Chondrocyte (in vitro differentiated cells): ENCODE results near the gene CNR1. TPM values are rescaled to one million over a fixed set of nuclear protein-coding genes. Genes with fewer than 3 reads are reported as not detected.

Source experiments
- DNase-seq: peaks from one replicate; pipeline ENCODE4 v3.0.0; 2021; ENCODE audit warnings: mixed read lengths, low spot score
- H3K27ac Mint-ChIP-seq: one replicate; pipeline ENCODE4 v1.8.0; 2021; ENCODE audit warnings: mild to moderate bottlenecking, moderate library complexity, mixed read lengths; ENCODE audit not compliant: unreplicated experiment
- H3K27me3 Mint-ChIP-seq: 2 replicates; pipeline ENCODE4 v1.8.0; 2021; ENCODE audit warnings: low read depth, mixed read lengths
- H3K36me3 Mint-ChIP-seq: 2 replicates; pipeline ENCODE4 v1.8.0; 2021; ENCODE audit warnings: low read depth, mixed read lengths
- H3K4me1 Mint-ChIP-seq: 2 replicates; pipeline ENCODE4 v1.8.0; 2021; ENCODE audit warnings: low read depth, mild to moderate bottlenecking, mixed read lengths
- H3K4me3 Mint-ChIP-seq: one replicate; pipeline ENCODE4 v1.8.0; 2021; ENCODE audit warnings: mild to moderate bottlenecking, moderate library complexity, mixed read lengths; ENCODE audit not compliant: unreplicated experiment
- H3K9me3 Mint-ChIP-seq: 2 replicates; pipeline ENCODE4 v1.8.0; 2021; ENCODE audit warnings: low read depth, mixed read lengths
- CTCF ChIP-seq: fragments of 200-600 bp; sonication (generic); IDR thresholded peaks from 2 replicates; pipeline ENCODE4 v1.5.0; 2021; ENCODE audit warnings: antibody characterized with exemption, mild to moderate bottlenecking, moderate library complexity
- total RNA-seq: library from RNA; stranded (reverse); gene quantifications from 3 replicates; pipeline ENCODE4 v1.2.1, GENCODE V29; 2021

CNR1 gene
- total RNA-seq, 1 donor from 2014 or later, result not detected

- H3K4me3 Mint-ChIP-seq, result no peak overlapping the region
- peaks cover 10% of the 10 kb centered on the region for H3K27me3 Mint-ChIP-seq
- H3K4me1 Mint-ChIP-seq, result no peaks in the 10 kb centered on the region
- TF ChIP-seq CTCF, result no peak
- H3K36me3 Mint-ChIP-seq, result no peaks in the 10 kb centered on the region
- no peak for DNase-seq
- H3K9me3 Mint-ChIP-seq, result peaks cover 3% of the 10 kb centered on the region
- H3K27ac Mint-ChIP-seq, result no peak overlapping the region
Observed at GRCh38 chr6:88143421-88144157, 22.6 kb downstream of the CNR1 start.

GRCh38 chr6:88142297-88142668 is 23.9 kb downstream of the CNR1 start:
- Mint-ChIP-seq H3K27ac (no peak overlapping the region), H3K4me1 (no peaks in the 10 kb centered on the region), H3K36me3 (no peaks in the 10 kb centered on the region), H3K9me3 (peaks cover 3% of the 10 kb centered on the region), H3K27me3 (peaks cover 6% of the 10 kb centered on the region), H3K4me3 (no peak overlapping the region)
- DNase-seq, result no peak
- no peak for TF ChIP-seq CTCF

- Mint-ChIP-seq H3K9me3 (peaks cover 3% of the 10 kb centered on the region), H3K36me3 (no peaks in the 10 kb centered on the region), H3K4me1 (no peaks in the 10 kb centered on the region), H3K4me3 (no peak overlapping the region), H3K27ac (no peak overlapping the region), H3K27me3 (peaks cover 6% of the 10 kb centered on the region)
- no peak for TF ChIP-seq CTCF
- DNase-seq, result no peak
Observed at GRCh38 chr6:88141561-88142296, 24.4 kb downstream of the CNR1 start.

- H3K4me1 Mint-ChIP-seq, result no peaks in the 10 kb centered on the region
- peaks cover 14% of the 10 kb centered on the region for H3K27me3 Mint-ChIP-seq
- no peak for TF ChIP-seq CTCF
- H3K9me3 Mint-ChIP-seq, result no peaks in the 10 kb centered on the region
- no peak for DNase-seq
- H3K27ac Mint-ChIP-seq, result no peak overlapping the region
- no peaks in the 10 kb centered on the region for H3K36me3 Mint-ChIP-seq
- no peak overlapping the region for H3K4me3 Mint-ChIP-seq
Observed at GRCh38 chr6:88137915-88138314, 28.2 kb downstream of the CNR1 start.

DNA sequence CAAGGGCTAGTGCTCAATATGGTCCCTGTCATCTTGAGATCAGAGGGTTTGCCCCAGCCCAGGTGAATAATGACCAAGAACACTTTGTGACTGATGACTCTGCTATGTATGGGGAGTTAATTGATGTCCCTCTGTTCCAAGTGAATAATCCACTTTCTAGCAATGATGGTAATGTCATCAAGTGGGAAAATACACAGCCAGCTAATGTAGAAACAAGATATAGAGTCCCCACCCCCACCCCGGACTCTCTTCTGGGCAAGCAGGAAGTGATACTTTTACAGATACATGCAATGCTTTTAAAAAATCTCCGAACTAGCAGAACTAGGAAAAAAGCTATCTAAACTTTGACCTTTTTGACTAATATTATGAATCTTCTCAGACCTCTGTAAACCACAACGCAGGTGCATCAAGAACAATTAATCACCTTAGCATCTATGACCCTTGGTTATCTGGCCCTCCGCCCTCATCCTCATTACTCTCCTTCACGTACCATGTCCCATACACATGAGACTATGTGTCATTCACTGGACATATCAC is 30.5 kb downstream of the CNR1 start:
- TF ChIP-seq CTCF, result no peak
- Mint-ChIP-seq H3K36me3 (no peaks in the 10 kb centered on the region), H3K9me3 (no peaks in the 10 kb centered on the region), H3K27ac (no peak overlapping the region), H3K4me3 (no peak overlapping the region), H3K27me3 (peaks cover 9% of the 10 kb centered on the region), H3K4me1 (no peaks in the 10 kb centered on the region)
- no peak for DNase-seq
